Measurements from ENCODE around the gene PPFIBP1. TPM values are rescaled to one million over a fixed set of nuclear protein-coding genes. Genes with fewer than 3 reads are reported as not detected.

Gene PPFIBP1
- total and polyA plus RNA-seq, 9 of the 15 experiments (the other 6 are each of a cell fraction or from before 2014, with no cell fraction given): 0.46 to 3.5 (median 1.8) TPM

DNA sequence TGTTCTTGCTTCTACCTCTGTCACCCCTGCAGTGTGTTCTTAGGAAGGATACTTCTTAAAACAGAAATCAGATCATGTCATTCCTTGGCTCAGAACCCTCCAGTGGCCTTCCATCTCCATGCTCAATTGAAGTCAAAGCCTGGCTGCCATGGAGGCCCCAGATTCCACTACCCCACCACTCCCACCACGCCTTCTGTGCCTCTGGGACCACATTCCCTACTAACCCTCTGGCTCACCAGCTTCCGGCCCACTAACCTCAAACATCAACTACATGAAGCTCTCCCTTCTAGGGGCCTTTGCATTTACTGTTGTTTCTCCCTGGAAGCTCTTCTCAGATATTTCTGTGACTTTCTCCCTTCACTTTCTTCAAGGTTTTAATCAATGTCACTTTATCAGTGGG lies 96.1 kb downstream of the PPFIBP1 start (continued):
- TF ChIP-seq, protein P1, sequence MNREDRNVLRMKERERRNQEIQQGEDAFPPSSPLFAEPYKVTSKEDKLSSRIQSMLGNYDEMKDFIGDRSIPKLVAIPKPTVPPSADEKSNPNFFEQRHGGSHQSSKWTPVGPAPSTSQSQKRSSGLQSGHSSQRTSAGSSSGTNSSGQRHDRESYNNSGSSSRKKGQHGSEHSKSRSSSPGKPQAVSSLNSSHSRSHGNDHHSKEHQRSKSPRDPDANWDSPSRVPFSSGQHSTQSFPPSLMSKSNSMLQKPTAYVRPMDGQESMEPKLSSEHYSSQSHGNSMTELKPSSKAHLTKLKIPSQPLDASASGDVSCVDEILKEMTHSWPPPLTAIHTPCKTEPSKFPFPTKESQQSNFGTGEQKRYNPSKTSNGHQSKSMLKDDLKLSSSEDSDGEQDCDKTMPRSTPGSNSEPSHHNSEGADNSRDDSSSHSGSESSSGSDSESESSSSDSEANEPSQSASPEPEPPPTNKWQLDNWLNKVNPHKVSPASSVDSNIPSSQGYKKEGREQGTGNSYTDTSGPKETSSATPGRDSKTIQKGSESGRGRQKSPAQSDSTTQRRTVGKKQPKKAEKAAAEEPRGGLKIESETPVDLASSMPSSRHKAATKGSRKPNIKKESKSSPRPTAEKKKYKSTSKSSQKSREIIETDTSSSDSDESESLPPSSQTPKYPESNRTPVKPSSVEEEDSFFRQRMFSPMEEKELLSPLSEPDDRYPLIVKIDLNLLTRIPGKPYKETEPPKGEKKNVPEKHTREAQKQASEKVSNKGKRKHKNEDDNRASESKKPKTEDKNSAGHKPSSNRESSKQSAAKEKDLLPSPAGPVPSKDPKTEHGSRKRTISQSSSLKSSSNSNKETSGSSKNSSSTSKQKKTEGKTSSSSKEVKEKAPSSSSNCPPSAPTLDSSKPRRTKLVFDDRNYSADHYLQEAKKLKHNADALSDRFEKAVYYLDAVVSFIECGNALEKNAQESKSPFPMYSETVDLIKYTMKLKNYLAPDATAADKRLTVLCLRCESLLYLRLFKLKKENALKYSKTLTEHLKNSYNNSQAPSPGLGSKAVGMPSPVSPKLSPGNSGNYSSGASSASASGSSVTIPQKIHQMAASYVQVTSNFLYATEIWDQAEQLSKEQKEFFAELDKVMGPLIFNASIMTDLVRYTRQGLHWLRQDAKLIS (CRISPR knock-in tag; IDR thresholded peaks at IDR 0.05): no peak
- TF ChIP-seq PHF20 (IDR thresholded peaks at IDR 0.05; ENCODE audit: partially characterized antibody) (no peak), TOE1 (IDR thresholded peaks at IDR 0.05; ENCODE audit: borderline replicate concordance) (no peak), TOE1 (CRISPR knock-in tag; IDR thresholded peaks at IDR 0.05; ENCODE audit: borderline replicate concordance, low read depth) (no peak), RCOR1 (IDR thresholded peaks at IDR 0.05; ENCODE audit: borderline replicate concordance in 1 of 2, low read depth in 2 of 2, low read length in 2 of 2) (no peak), EWSR1 (IDR thresholded peaks at IDR 0.05; ENCODE audit: borderline replicate concordance, low read depth, partially characterized antibody) (no peak), BCL6 (CRISPR knock-in tag; IDR thresholded peaks at IDR 0.05) (no peak), CCNT2 (IDR thresholded peaks at IDR 0.05; ENCODE audit: borderline replicate concordance, extremely low read depth, insufficient read length, low read depth, low read length) (no peak)
- TF ChIP-seq, protein P2, sequence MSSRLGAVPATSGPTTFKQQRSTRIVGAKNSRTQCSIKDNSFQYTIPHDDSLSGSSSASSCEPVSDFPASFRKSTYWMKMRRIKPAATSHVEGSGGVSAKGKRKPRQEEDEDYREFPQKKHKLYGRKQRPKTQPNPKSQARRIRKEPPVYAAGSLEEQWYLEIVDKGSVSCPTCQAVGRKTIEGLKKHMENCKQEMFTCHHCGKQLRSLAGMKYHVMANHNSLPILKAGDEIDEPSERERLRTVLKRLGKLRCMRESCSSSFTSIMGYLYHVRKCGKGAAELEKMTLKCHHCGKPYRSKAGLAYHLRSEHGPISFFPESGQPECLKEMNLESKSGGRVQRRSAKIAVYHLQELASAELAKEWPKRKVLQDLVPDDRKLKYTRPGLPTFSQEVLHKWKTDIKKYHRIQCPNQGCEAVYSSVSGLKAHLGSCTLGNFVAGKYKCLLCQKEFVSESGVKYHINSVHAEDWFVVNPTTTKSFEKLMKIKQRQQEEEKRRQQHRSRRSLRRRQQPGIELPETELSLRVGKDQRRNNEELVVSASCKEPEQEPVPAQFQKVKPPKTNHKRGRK (tag; IDR thresholded peaks at IDR 0.05): no peak
- TF ChIP-seq, protein P3, sequence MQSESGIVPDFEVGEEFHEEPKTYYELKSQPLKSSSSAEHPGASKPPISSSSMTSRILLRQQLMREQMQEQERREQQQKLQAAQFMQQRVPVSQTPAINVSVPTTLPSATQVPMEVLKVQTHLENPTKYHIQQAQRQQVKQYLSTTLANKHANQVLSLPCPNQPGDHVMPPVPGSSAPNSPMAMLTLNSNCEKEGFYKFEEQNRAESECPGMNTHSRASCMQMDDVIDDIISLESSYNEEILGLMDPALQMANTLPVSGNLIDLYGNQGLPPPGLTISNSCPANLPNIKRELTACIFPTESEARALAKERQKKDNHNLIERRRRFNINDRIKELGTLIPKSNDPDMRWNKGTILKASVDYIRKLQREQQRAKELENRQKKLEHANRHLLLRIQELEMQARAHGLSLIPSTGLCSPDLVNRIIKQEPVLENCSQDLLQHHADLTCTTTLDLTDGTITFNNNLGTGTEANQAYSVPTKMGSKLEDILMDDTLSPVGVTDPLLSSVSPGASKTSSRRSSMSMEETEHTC (IDR thresholded peaks at IDR 0.05): no peak

Data from K562 (cell line).